Neural progenitor cell (in vitro differentiated cells): Measurements from ENCODE around the gene TOGARAM1.

Experiments
- CTCF ChIP-seq: fragments of 200-600 bp; sonication (generic); IDR thresholded peaks from 2 replicates; pipeline ENCODE4 v1.5.1; 2017; ENCODE audit warnings: antibody characterized with exemption, mild to moderate bottlenecking
- EZH2 ChIP-seq: fragments of 200-600 bp; sonication (generic); IDR thresholded peaks from 2 replicates; pipeline ENCODE4 v1.6.1; 2017; ENCODE audit warnings: antibody characterized with exemption, mild to moderate bottlenecking, moderate library complexity

- no peak for TF ChIP-seq CTCF
- TF ChIP-seq EZH2, result no peak
Measured at GRCh38 chr14:44966601-44967336, 4.8 kb downstream of the TOGARAM1 start.
